K562 (cell line): ENCODE measurements around the gene PIGL.

Source experiments
- CUX1 ChIP-seq: fragments of 200-800 bp; sonication (Bioruptor generic); IDR thresholded peaks from 2 replicates; pipeline ENCODE4 v1.6.1; 2016; ENCODE audit warnings: missing genetic modification characterization, missing compliant biosample characterization
- GABPA ChIP-seq: fragments of 200-800 bp; sonication (Bioruptor generic); conservative IDR thresholded peaks from 2 replicates; pipeline ENCODE4 v1.6.1; 2016; ENCODE audit warnings: low read depth, missing genetic modification characterization, missing compliant biosample characterization
- RBM15 ChIP-seq: fragments of 200-400 bp; formaldehyde crosslinking; IDR thresholded peaks from 2 replicates; pipeline ENCODE4 v1.6.1; 2018; ENCODE audit warnings: mild to moderate bottlenecking, low read length, moderate library complexity; ENCODE audit not compliant: insufficient read depth
- ZBTB33 ChIP-seq: sonication (generic); formaldehyde crosslinking; IDR thresholded peaks from 2 replicates; pipeline ENCODE4 v1.8.1; 2023; ENCODE audit warnings: mild to moderate bottlenecking, missing genetic modification reagents

GRCh38 chr17:16273499-16273898 lies 56.5 kb downstream of the PIGL start:
- no peak for TF ChIP-seq ZBTB33 (CRISPR knock-in tag)
- TF ChIP-seq CUX1 (CRISPR knock-in tag) = no peak
- TF ChIP-seq RBM15 = no peak
- no peak for TF ChIP-seq GABPA (tag)
